Endothelial cell of umbilical vein (primary cell): ENCODE measurements around the gene SMAD5. TPM values are rescaled to one million over a fixed set of nuclear protein-coding genes. Genes with fewer than 3 reads are reported as not detected.

Experiments used
- BruUV-seq: library from RNA; stranded (reverse); fragments of 400-500 nt; replicated peaks from 2 replicates; lab custom pipeline; 2021; lab: Mats Ljungman, UMichigan
- CTCF ChIA-PET: fragments of 300-600, 350-600 bp; sonication (Branson Sonifier 250); formaldehyde crosslinking; loops from one replicate; lab custom pipeline; 2021; ENCODE audit warnings: antibody characterized with exemption, inconsistent platforms; lab: Charles Lee
- POLR2A ChIA-PET: fragments of 300-600, 350-600 bp; sonication (Branson Sonifier 250); formaldehyde crosslinking; loops from one replicate; lab custom pipeline; 2021; ENCODE audit warnings: antibody characterized with exemption, inconsistent platforms; lab: Charles Lee
- DNase-seq: peaks from one replicate; pipeline ENCODE4 v3.0.0-alpha.2; 2011; ENCODE audit warnings: low read depth, low spot score
- FAIRE-seq: peaks from 2 replicates; lab custom pipeline; 2011; peaks lifted over from hg19 to GRCh38; lab: Jason Lieb, UNC
- H2AFZ ChIP-seq: 2 replicates; pipeline ENCODE4 v1.6.0; 2012; ENCODE audit warnings: low read depth, low read length, control low read depth, inconsistent platforms
- H3K27ac ChIP-seq: 2 replicates; pipeline ENCODE4 v1.5.1; 2011; ENCODE audit warnings: low read depth, mild to moderate bottlenecking, control low read depth, low read length, moderate library complexity; ENCODE audit not compliant: insufficient read depth
- H3K27me3 ChIP-seq, 2 experiments: 2 replicates each; pipeline versions ENCODE4 v1.6.0 to v1.6.1; 2011; ENCODE audit warnings: low read length in 2 of 2, mixed read lengths in 1 of 2; ENCODE audit not compliant: control insufficient read depth in 2 of 2, insufficient read depth in 2 of 2
- H3K36me3 ChIP-seq, 2 experiments: 2 replicates in 1 of 2; 3 replicates in 1 of 2; pipeline ENCODE4 v1.5.1; 2011; ENCODE audit warnings: low read length in 2 of 2, mild to moderate bottlenecking in 1 of 2, moderate library complexity in 1 of 2; ENCODE audit not compliant: control insufficient read depth in 2 of 2, insufficient read depth in 2 of 2; ENCODE audit errors: extremely low read depth in 1 of 2
- H3K4me1 ChIP-seq: 3 replicates; pipeline ENCODE4 v1.5.1; 2011; ENCODE audit warnings: mild to moderate bottlenecking, low read length; ENCODE audit not compliant: control insufficient read depth, insufficient read depth; ENCODE audit errors: extremely low read depth
- H3K4me2 ChIP-seq: 2 replicates; pipeline ENCODE4 v1.6.1; 2011; ENCODE audit warnings: low read length, control low read depth, mixed read lengths; ENCODE audit not compliant: insufficient read depth
- H3K4me3 ChIP-seq, 3 experiments: fragments of 200-600 bp in 1 of 3; sonication (generic), shearing (Covaris generic) in 1 of 3; replicated peaks in 1 of 3; 2 replicates each; pipeline ENCODE4 v1.5.1; 2011 to 2016; ENCODE audit warnings: control low read depth in 3 of 3, low read length in 3 of 3, mild to moderate bottlenecking in 2 of 3, inconsistent platforms in 1 of 3, low read depth in 1 of 3, moderate library complexity in 1 of 3; ENCODE audit not compliant: insufficient read depth in 1 of 3
- H3K79me2 ChIP-seq: 2 replicates; pipeline ENCODE4 v1.6.0; 2012; ENCODE audit warnings: low read length, inconsistent platforms; ENCODE audit not compliant: control insufficient read depth, insufficient read depth
- H3K9ac ChIP-seq: replicated peaks from 2 replicates; pipeline ENCODE3; 2011; ENCODE audit warnings: low read length, control low read depth; ENCODE audit not compliant: insufficient read depth; ENCODE audit errors: extremely low read depth
- H3K9me1 ChIP-seq: replicated peaks from 3 replicates; pipeline ENCODE4 v1.6.0; 2011; ENCODE audit warnings: mild to moderate bottlenecking, low read length; ENCODE audit not compliant: control insufficient read depth, insufficient read depth; ENCODE audit errors: extremely low read depth
- H3K9me3 ChIP-seq: replicated peaks from 2 replicates; pipeline ENCODE4 v1.5.1; 2012; ENCODE audit warnings: low read length, inconsistent platforms; ENCODE audit not compliant: control insufficient read depth, insufficient read depth
- H4K20me1 ChIP-seq: replicated peaks from 2 replicates; pipeline ENCODE3; 2011; ENCODE audit warnings: mild to moderate bottlenecking, low read length; ENCODE audit not compliant: control insufficient read depth, insufficient read depth; ENCODE audit errors: extremely low read depth
- EZH2 ChIP-seq: IDR thresholded peaks from 2 replicates; pipeline ENCODE4 v1.6.1; 2012; ENCODE audit warnings: borderline replicate concordance, low read depth, mild to moderate bottlenecking, moderate library complexity, low read length, inconsistent platforms; ENCODE audit not compliant: severe bottlenecking
- FOS ChIP-seq: IDR thresholded peaks from 2 replicates; pipeline ENCODE4 v1.6.1; 2011; ENCODE audit warnings: mild to moderate bottlenecking, low read length, moderate library complexity, borderline replicate concordance; ENCODE audit not compliant: insufficient read depth
- GATA2 ChIP-seq: IDR thresholded peaks from 2 replicates; pipeline ENCODE4 v1.7.0; 2011; ENCODE audit warnings: low read depth, mild to moderate bottlenecking, moderate library complexity, mixed read lengths, low read length; ENCODE audit not compliant: insufficient read length, insufficient read depth
- JUN ChIP-seq: IDR thresholded peaks from 2 replicates; pipeline ENCODE4 v1.6.1; 2011; ENCODE audit warnings: borderline replicate concordance, low read depth; ENCODE audit not compliant: insufficient read length, insufficient read depth
- MYC ChIP-seq: IDR thresholded peaks from one replicate; pipeline ENCODE4 v1.6.1; 2011; ENCODE audit warnings: mild to moderate bottlenecking, low read depth, low read length
- POLR2A ChIP-seq: IDR thresholded peaks from 2 replicates; pipeline ENCODE4 v1.6.1; 2012; ENCODE audit warnings: low read depth, mild to moderate bottlenecking, control low read depth, low read length
- POLR2AphosphoS5 ChIP-seq: IDR thresholded peaks from 2 replicates; pipeline ENCODE4 v1.6.1; 2012; ENCODE audit warnings: low read depth, mild to moderate bottlenecking, control low read depth, low read length, moderate library complexity; ENCODE audit not compliant: insufficient read depth
- dilution Hi-C: fragments of 300-500 bp; cut with MboI; formaldehyde crosslinking; loops from one replicate; pipeline ENCODE4 v1.15.0; 2019; ENCODE audit warnings: low sequenced_read_pairs; ENCODE audit not compliant: extremely low pct_ligation_motif_present
- intact Hi-C: fragments of 100-400 bp; cut with micrococcal nuclease; formaldehyde crosslinking; loops from one replicate; pipeline ENCODE4 v1.10.0; 2022
- polyA plus RNA-seq, 4 experiments: library from polyadenylated mRNA; depleted of rRNA in 3 of 4; stranded (reverse) in 3 of 4; unstranded in 1 of 4; fragments of >200 nt; gene quantifications; 2 replicates each; pipeline versions ENCODE4 v1.2.1 to v1.2.3, GENCODE V29; 2011 to 2012; ENCODE audit warnings: missing spikeins in 1 of 4
- total RNA-seq: library from RNA; stranded (reverse); gene quantifications from 2 replicates; pipeline ENCODE4 v1.2.3, GENCODE V29; 2021
- TF ChIP-seq, protein P1 (sequence below): IDR thresholded peaks from 2 replicates; pipeline ENCODE4 v1.6.1; 2011; ENCODE audit not compliant: insufficient read depth, insufficient read length
- TF ChIP-seq, protein P2 (sequence below), 2 donors: IDR thresholded peaks; 1 replicate in 1 of 2; 2 replicates in 1 of 2; pipeline ENCODE4 v1.5.1; 2011; ENCODE audit warnings: low read length in 2 of 2, mild to moderate bottlenecking in 2 of 2, moderate library complexity in 2 of 2, control low read depth in 1 of 2, inconsistent platforms in 1 of 2, low read depth in 1 of 2; ENCODE audit not compliant: insufficient read depth in 1 of 2; ENCODE audit errors: extremely low read depth in 1 of 2

The SMAD5 gene
- total and polyA plus RNA-seq, 2 donors (not counting 3 experiments of a cell fraction or from before 2014, with no cell fraction given): 26.0 to 66.0 TPM

DNA sequence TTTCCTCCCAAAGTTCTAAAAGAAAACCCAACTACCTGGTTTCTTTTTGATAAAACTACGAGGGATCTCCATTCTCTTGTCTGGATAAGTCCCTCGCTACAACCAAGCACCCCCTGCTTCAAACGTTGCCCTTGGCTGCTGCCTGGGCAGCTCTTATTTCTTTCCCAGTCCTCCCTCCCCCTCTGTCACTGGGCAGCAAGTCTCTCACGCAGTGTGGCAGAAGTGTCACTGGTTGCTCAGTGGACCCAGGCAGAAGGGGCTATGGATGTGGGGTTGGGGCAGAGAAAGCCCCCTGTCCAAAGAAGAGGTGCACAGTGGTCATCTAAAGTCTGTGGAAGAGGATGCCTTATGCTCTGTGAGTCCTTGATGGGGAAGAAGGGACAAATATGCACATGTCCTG is 67.5 kb downstream of the SMAD5 start:
- intact Hi-C loops (no loop called here), dilution Hi-C loops (no loop called here)
- Histone ChIP-seq H3K9me3 (no peaks in the 10 kb centered on the region), H3K9ac (no peak overlapping the region), H2AFZ (no peak overlapping the region), H3K36me3 (no peaks in the 10 kb centered on the region), H3K27ac (no peak overlapping the region), H3K79me2 (no peaks in the 10 kb centered on the region), H4K20me1 (no peaks in the 10 kb centered on the region), H3K9me1 (no peaks in the 10 kb centered on the region), H3K4me1 (no peaks in the 10 kb centered on the region), H3K4me2 (no peak overlapping the region), H3K27me3 (peaks cover 20 to 25% of the 10 kb centered on the region in 2 experiments), H3K4me3 (no peak overlapping the region)
- DNase-seq (no peak), FAIRE-seq (no peak)
- TF ChIP-seq, protein P1, sequence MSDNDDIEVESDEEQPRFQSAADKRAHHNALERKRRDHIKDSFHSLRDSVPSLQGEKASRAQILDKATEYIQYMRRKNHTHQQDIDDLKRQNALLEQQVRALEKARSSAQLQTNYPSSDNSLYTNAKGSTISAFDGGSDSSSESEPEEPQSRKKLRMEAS: no peak
- TF ChIP-seq MYC (no peak), POLR2AphosphoS5 (no peak), EZH2 (no peak), JUN (no peak), FOS (no peak), POLR2A (no peak), GATA2 (no peak)
- TF ChIP-seq, protein P2, sequence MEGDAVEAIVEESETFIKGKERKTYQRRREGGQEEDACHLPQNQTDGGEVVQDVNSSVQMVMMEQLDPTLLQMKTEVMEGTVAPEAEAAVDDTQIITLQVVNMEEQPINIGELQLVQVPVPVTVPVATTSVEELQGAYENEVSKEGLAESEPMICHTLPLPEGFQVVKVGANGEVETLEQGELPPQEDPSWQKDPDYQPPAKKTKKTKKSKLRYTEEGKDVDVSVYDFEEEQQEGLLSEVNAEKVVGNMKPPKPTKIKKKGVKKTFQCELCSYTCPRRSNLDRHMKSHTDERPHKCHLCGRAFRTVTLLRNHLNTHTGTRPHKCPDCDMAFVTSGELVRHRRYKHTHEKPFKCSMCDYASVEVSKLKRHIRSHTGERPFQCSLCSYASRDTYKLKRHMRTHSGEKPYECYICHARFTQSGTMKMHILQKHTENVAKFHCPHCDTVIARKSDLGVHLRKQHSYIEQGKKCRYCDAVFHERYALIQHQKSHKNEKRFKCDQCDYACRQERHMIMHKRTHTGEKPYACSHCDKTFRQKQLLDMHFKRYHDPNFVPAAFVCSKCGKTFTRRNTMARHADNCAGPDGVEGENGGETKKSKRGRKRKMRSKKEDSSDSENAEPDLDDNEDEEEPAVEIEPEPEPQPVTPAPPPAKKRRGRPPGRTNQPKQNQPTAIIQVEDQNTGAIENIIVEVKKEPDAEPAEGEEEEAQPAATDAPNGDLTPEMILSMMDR (IDR thresholded peaks at IDR 0.05; ENCODE audit: extremely low read depth in 1 of 2, insufficient read depth in 1 of 2, low read depth in 1 of 2, low read length in 2 of 2): no peak
- CTCF ChIA-PET: interaction anchor here (1.8 kb wide), 1 partner anchor 12 kb away, joined by 9 read pairs; no protein-coding TSS in a partner anchor
- POLR2A ChIA-PET: no interaction called here
- BruUV-seq: no TSS peak
